GM21825 (cell line): ENCODE results near the gene KCNJ6.

Experiments
- ATAC-seq: cut with Tn5 transposase; IDR thresholded peaks from one replicate; pipeline ENCODE4 v1.9.1; 2021; ENCODE audit warnings: mild to moderate bottlenecking, moderate library complexity; ENCODE audit not compliant: unreplicated experiment

KCNJ6 gene

DNA sequence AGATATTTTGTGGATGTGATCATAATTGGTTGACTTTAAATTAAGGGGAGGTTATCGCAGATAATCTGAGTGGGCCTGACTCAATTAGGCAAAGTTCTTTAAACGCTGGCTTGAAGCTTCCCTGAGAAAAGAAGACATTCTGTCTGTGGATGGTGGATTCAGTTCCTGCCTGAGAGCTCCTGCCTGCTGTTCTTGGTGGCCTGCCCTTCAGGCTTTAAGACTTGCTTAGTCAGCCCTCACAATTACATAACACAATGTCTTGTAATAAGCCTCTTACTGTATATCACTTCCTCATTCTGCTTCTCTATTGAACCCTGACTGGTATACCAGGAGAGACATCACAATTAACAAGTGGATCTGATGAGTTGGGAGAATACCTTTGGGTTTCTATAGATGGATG, 50.2 kb downstream of the KCNJ6 start:
- ATAC-seq, result no peak

DNA sequence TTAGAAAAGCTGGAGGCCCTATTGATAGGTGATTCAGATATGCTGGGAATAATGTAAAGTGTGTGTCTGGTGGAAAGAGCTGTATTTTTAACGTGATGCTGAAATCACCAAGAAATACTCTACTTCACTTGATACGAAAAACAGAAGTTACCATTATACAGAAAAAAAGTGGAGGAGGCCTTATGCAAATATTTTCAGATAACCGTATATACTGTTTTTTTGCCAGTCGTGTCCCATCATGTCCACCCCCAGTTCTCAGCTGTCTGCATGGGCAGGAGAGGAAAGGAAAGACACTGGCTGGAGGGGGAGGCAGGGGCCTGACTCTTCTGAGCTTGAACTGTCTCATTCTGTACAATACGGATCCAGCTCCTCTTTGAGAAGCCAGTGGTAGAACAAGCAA, 51.1 kb downstream of the KCNJ6 start:
- ATAC-seq, result no peak

DNA sequence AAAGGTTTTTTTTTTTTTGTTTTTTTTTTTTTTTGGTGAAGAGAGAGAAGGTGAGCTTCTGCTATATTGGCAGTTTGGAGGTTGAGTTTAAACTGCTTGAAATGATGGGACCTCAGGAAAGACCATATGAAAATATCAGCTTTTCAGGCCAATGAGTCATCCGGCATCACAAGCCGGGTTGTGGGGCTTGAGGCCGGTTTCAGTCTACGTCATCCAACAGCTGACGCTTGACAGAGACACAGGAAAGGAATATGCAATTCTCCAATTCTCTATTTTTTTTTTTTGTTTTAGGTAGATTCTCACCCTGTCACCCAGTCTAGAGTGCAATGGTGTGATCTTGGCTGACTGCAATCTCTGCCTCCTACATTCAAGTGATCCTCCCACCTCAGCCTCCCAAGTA, 52.4 kb downstream of the KCNJ6 start:
- ATAC-seq, result no peak

GRCh38 chr21:37862536-37862935, 53.7 kb downstream of the KCNJ6 start:
- no peak for ATAC-seq

GRCh38 chr21:37861561-37861960, 54.7 kb downstream of the KCNJ6 start:
- no peak for ATAC-seq

GRCh38 chr21:37860416-37860815, 55.8 kb downstream of the KCNJ6 start:
- no peak for ATAC-seq

DNA sequence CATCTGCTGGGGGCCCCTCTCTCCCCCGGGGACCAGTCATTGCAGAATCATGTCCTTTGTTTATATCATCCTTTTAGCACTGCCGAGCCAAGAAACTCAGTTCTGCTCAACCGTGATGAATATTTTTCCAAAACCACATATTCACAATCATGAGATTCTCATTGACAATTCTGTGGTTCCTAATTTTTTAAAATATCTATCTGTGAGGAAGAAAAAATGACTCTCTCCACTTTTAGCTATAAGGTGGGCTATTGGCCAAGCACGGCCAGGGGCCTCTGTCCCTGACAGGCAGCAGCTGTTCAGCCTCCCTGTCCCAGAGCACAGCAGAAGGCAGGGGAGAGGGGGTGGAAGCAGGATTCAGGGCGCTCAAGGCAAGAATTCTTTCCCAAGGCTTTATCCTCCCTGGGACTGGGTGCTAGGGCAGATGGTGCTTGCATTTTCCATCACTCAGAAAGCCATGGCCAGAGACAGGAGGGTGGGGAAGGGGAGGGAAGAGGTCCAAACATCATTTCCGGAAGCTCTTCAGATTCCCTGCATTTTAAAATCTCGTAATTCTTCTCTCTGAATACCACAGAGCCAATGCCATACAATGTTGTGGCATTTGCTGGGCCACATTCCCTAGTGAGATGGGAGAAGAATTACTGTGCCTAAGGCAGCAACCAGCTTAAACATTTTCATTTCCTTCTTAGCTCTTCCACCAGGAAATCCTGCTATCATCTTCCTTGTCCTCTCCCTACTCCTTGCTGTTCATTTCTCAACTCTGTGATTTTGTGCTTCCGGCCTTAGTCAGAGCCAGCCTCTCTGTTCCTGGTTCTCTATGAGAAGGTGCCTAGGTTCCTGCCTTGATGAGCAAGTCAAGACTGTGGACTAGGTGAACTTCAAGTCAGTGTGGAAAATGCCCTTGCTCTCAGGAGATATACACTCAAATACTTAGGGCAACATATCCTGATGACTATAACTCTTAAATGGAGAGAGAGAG, 60.3 kb downstream of the KCNJ6 start:
- ATAC-seq, result no peak

DNA sequence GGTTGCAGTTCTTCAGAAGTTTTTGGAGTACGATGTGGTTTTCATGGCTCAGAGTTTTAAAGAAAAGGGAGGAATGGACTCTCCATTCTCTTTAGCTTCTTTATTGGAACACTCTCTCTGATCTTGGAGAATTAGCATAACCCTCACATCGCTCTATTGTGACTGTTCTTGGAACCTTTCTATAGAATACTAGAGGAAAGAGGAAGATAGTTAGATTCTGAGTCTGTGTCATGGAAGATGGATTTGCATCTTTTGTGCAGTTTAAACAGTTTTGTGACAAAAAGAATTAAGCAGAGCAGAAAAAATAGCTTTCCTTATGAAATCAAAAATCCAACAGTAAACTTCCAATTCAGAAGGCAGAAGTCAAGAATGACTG, 61.0 kb downstream of the KCNJ6 start:
- no peak for ATAC-seq

- no peak for ATAC-seq
Observed at GRCh38 chr21:37849506-37850102, 66.7 kb downstream of the KCNJ6 start.

DNA sequence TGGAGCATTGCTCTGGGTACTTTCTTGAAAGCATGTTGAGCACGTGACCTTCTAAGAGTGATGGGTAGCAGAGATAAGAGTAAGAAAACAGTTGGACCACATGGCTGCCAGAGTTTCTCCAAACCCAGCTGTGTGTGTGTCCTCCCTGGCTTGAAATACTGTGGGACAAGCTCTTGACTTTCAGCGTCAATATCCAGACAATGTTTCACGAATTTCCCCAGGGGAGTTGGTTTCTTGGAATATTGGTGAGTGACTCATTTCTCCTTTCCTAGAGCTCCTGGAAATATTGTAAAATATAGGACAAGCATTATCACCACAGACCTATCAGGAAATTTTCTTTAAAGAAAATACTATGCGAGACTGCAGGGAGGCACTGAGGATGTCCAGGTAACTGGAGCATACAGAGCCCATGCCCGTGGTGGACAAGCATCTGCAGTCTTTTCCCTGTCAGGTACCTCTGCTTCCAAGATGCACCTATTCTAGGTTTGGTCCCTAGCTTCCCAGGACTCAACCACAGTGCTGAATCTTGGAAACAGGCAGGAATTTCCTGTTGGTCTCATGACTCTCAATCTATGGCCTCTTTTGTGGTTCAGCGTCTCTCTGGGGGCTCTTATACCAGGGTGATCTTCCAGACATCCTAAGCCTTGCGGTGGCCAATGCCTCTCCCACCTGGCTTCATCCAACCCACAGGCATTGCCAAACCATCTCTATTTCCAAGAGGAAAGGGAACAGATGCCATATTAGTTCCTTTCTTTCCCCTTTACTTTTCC, 67.4 kb downstream of the KCNJ6 start:
- ATAC-seq, result no peak

- ATAC-seq, result no peak
Observed at GRCh38 chr21:37845535-37845934, 70.7 kb downstream of the KCNJ6 start.

DNA sequence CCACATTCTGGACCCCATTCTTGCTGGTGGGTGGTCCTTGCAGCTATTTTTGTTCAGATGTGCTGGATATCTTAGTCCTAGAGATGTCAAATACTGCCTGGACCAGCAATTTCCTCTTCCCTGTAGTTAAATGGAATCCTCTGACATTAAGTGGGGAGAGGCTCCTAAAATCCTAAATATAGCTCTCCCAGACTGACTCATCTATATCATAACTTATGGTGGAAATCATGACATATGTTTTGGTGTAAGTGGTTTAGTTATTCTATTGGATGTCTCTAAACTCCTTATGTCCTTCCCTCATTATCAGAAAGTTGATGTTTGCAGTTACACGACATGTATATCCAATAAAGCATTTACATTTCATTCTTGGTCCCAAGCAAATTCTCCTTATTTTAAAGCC, 73.1 kb downstream of the KCNJ6 start:
- no peak for ATAC-seq

DNA sequence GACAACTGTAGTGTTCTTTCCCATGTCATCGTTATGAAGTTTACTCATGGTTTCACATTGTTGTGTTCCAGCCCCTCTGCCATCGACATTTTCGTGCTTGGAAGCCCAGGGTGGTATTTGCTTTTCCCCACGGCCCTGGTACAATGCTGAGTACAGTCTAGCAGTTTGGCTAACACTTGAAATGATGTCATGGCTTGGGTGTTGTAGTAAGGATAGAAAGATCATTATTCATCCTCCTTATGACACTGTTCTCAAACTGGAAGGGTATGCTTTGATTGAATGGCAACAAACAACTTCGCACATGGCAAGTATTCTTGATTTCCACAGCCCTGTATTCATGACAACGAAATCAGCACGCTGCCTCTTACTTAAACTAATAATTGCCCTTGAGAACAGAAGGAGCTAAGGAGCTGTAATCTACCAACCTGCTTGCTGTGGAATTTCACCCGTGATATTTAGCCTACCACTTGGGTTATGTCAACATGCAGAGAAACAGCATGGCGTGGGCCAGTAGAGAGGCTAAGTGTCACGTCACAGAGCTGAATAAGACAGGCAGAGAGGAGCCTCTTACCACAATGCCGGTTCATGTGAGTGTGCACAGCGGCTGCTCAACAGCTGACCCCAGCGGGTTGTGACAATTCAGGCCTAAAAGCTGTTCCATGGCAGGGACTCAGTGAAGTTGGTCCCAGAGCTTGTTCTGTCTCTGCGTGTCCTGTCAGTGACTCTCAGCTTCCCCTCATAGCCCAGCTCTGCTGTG, 73.9 kb downstream of the KCNJ6 start:
- ATAC-seq, result no peak

GRCh38 chr21:37837381-37837780, 78.9 kb downstream of the KCNJ6 start:
- no peak for ATAC-seq

DNA sequence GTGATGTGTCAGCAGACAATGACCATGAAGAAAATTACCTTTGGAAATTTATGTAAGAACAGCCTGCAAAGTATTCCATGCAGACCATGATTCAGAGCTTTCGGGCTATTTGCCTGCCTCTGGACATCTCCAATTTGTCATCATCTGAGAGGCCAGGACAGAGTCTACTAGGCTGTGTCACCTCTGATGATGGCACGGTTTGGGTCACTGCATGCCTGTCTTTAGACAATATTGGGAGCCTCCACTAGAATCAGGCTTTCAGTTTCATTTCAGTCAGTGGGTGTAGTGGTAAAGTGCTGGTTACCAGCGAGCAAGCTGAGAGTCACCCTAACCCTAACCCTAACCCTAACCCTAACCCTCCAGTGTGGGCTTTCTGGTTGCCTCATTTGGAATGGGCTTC, 80.8 kb downstream of the KCNJ6 start:
- ATAC-seq, result no peak

- ATAC-seq, result no peak
Observed at GRCh38 chr21:37833301-37833700, 83.0 kb downstream of the KCNJ6 start.

DNA sequence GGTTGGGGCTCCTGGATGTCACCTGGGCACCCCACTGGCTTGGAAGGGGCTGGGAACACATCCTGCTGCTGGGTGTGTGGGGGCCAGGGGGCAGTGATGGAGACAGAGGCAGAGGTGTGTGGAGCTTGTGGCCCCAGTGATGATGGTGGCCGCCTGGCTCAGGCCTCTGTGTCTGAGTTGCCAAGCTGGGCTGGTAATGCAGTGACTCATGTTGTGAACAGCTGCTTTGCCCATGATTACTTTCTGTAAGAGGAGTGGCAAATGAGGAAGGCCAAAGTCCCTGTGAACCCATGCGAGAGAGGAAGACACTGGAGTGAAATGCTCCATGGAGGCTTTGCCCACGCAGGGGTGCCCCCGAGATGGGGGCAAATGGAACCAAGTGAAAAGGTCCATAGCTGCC, 86.8 kb downstream of the KCNJ6 start:
- no peak for ATAC-seq

DNA sequence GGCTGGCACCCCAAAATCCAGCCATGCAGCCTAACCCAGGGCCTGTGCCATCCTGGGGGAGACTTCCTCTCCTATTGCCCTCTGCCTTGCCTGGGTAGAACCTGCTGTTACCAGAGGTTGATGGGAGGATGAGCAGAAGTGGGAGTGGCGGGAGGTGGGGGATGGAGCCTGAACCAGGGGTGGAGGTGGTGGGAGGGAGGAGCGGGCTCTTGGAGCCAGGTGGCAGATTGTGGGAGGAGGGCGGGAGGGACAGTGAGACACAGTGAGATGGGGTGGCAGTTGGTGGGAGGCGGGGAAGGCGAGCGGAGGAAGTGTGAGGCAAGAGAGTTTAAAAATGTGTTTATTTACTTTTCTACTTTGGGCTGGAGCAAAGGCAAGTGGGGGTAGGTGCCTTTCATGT, 87.3 kb downstream of the KCNJ6 start:
- ATAC-seq, result no peak

DNA sequence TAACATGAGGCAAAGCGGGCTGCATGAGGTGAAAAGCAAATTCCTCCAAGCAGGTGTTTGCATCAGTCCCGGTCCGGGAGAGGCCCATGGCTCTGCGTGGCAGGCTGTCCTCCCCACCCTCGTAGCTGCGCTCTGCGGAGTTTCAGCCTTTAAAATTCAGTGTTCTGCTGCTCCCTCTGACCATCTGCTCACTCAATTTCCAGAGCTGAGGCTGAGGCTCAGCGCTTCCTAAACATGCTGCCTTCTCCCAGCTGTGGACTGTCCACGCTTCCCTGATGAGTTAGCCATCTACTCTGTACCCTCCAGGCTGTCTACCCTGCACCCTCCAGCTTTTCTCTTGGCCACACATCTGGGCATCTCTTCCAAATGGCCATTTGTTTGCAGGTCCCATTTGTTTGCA, 87.7 kb downstream of the KCNJ6 start:
- ATAC-seq, result no peak

DNA sequence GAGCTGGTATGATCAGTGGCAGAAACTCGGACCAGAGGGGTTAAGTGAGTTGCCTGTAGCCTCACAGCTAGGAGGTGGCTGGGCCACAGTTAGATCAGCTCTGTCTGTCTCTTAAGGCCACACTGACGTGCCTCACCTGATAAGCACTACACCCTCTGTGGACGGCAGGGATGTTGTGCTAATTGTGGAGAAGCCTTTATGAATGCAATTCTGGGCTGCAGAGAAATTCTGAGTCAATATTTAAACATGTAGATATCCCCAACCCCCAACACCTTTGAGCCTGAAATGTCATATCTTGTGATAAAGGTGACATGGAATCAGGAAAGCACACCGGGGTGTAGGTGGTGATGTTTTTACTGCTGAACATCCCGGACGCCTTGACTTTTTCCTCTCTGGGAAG, 88.3 kb downstream of the KCNJ6 start:
- ATAC-seq, result no peak
